B cell (primary cell): ENCODE measurements around the gene CBLB.

Experiments used
- EZH2 ChIP-seq: IDR thresholded peaks from 2 replicates; pipeline ENCODE4 v1.6.1; 2012; ENCODE audit warnings: borderline replicate concordance, low read depth, mild to moderate bottlenecking, moderate library complexity, low read length; ENCODE audit not compliant: insufficient read depth, poor library complexity, severe bottlenecking
- TF ChIP-seq, protein P1 (sequence below): fragments of 200-600 bp; IDR thresholded peaks from one replicate; pipeline ENCODE4 v1.8.0; 2022; ENCODE audit warnings: antibody characterized with exemption, mild to moderate bottlenecking

DNA sequence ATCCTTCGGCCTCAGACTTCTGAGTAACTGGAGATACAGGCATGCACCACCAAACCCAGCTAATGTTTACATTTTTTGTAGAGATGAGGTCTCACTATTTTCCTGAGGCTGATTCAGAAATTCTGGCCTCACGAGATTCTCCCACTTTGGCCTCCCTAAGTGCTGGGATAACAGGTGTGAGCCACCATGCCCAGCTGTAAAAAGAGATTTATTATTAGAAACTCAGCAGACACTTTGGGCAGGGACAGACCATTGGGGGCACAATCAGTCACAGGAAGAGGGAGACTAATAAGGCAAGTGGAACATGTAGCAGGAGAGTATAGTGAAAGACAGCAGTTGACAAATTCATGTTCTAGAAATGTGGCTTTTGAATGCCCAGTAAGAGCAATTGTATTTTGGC lies 249.2 kb downstream of the CBLB start:
- TF ChIP-seq, protein P1, sequence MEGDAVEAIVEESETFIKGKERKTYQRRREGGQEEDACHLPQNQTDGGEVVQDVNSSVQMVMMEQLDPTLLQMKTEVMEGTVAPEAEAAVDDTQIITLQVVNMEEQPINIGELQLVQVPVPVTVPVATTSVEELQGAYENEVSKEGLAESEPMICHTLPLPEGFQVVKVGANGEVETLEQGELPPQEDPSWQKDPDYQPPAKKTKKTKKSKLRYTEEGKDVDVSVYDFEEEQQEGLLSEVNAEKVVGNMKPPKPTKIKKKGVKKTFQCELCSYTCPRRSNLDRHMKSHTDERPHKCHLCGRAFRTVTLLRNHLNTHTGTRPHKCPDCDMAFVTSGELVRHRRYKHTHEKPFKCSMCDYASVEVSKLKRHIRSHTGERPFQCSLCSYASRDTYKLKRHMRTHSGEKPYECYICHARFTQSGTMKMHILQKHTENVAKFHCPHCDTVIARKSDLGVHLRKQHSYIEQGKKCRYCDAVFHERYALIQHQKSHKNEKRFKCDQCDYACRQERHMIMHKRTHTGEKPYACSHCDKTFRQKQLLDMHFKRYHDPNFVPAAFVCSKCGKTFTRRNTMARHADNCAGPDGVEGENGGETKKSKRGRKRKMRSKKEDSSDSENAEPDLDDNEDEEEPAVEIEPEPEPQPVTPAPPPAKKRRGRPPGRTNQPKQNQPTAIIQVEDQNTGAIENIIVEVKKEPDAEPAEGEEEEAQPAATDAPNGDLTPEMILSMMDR = no peak
- no peak for TF ChIP-seq EZH2
